ENCODE measurements around the gene GTPBP3.

- no peak for TF ChIP-seq POLR2AphosphoS5 (IDR thresholded peaks at IDR 0.05; ENCODE audit: low read depth, low read length)
- no peak for TF ChIP-seq CTCF (IDR thresholded peaks at IDR 0.05 in 2 of 3, conservative IDR thresholded peaks at IDR 0.05 in 1 of 3; ENCODE audit: borderline replicate concordance in 1 of 3, insufficient read depth in 1 of 3, low read depth in 2 of 3, low read length in 2 of 3)
- TF ChIP-seq REST (IDR thresholded peaks at IDR 0.05; ENCODE audit: low read depth), result no peak
- TF ChIP-seq ELF1 (IDR thresholded peaks at IDR 0.05; ENCODE audit: borderline replicate concordance, low read depth), result no peak
Measured at GRCh38 chr19:17335575-17335974, 1.8 kb upstream of the GTPBP3 start.
